ENCODE measurements around the gene U2AF1L4. TPM values are rescaled to one million over a fixed set of nuclear protein-coding genes. Genes with fewer than 3 reads are reported as not detected.

U2AF1L4 gene
- total and polyA plus RNA-seq, 2 donors (not counting 3 experiments of a cell fraction or from before 2014, with no cell fraction given): 5.6 to 13.5 TPM

DNA sequence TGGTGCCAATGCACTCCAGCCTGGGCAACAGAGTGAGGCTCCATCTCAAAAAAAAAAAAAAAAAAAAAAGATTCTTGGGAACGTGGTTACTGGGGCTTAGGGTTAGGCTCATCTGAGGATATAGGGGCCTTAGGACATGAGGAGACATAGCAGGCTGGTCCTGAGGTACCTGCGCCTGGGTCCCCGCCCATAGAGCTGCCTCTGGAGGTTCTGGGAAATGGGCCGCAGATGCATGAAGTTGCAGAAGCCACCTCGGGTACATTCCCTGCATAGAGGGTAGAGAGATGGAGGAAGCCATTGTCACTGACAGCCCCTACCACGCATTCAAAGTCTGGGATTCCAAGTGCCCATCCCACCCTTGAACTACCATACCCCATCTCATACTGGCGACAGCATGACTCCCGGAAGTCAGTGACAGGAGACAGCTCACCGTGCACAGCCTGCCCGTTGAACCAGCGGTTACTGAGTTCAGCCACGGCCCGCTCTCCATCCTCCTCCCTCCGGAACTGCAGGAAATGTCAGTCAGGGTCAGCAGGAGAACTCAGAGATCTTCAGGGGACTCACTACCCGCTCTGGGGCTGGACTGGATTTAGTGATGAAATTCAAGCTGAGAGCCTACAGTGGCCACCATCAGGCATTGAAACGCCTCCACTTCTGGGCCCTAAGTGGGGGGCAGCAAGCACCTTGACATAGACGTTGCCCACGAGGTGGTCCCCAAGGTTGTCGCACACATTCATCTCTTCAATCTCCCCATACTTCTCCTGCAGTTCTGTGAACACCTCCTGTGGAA lies 1.4 kb downstream of the U2AF1L4 start:
- Histone ChIP-seq H2AFZ (ENCODE audit: low read depth, low read length) (no peak overlapping the region), H3K4me3 (replicated peaks in 1 of 3; ENCODE audit: insufficient read depth in 1 of 3, low read depth in 1 of 3, low read length in 3 of 3) (no peak overlapping the region), H3K36me3 (ENCODE audit: control insufficient read depth in 2 of 2, extremely low read depth in 1 of 2, insufficient read depth in 2 of 2, low read length in 2 of 2) (no peaks in the 10 kb centered on the region), H3K9ac (replicated peaks; ENCODE audit: extremely low read depth, insufficient read depth, low read length) (no peak overlapping the region), H4K20me1 (replicated peaks; ENCODE audit: control insufficient read depth, extremely low read depth, insufficient read depth, low read length) (no peaks in the 10 kb centered on the region), H3K79me2 (ENCODE audit: control insufficient read depth, insufficient read depth, low read length) (peaks cover 12% of the 10 kb centered on the region), H3K4me2 (ENCODE audit: insufficient read depth, low read length) (no peak overlapping the region), H3K4me1 (ENCODE audit: control insufficient read depth, extremely low read depth, insufficient read depth, low read length) (peaks cover 24% of the 10 kb centered on the region), H3K9me1 (replicated peaks; ENCODE audit: control insufficient read depth, extremely low read depth, insufficient read depth, low read length) (no peaks in the 10 kb centered on the region), H3K27ac (ENCODE audit: insufficient read depth, low read depth, low read length) (no peak overlapping the region), H3K9me3 (replicated peaks; ENCODE audit: control insufficient read depth, insufficient read depth, low read length) (no peaks in the 10 kb centered on the region), H3K27me3 (ENCODE audit: control insufficient read depth in 2 of 2, insufficient read depth in 2 of 2, low read length in 2 of 2) (no peaks in the 10 kb centered on the region)
- no peak for DNase-seq (ENCODE audit: low read depth, low spot score)
- dilution Hi-C loops (cut with MboI; ENCODE audit: extremely low pct_ligation_motif_present, low sequenced_read_pairs): no loop called here
- ChIA-PET CTCF (interaction anchor here (0.7 to 1.9 kb wide), 6 partner anchors 12 to 189 kb away, joined by 3 to 7 read pairs (median 4); partner anchors contain the start of gene KMT2B), POLR2A (interaction anchor here (0.6 kb wide), 1 partner anchor 106 kb away, joined by 4 read pairs; no protein-coding TSS in a partner anchor)
- TF ChIP-seq POLR2AphosphoS5 (IDR thresholded peaks at IDR 0.05; ENCODE audit: insufficient read depth, low read depth, low read length) (no peak), FOS (IDR thresholded peaks at IDR 0.05; ENCODE audit: borderline replicate concordance, insufficient read depth, low read length) (no peak), POLR2A (IDR thresholded peaks at IDR 0.05; ENCODE audit: low read depth, low read length) (no peak), GATA2 (IDR thresholded peaks at IDR 0.05; ENCODE audit: insufficient read depth, insufficient read length, low read depth, low read length) (no peak), MYC (IDR thresholded peaks at IDR 0.05; ENCODE audit: low read depth, low read length) (no peak), CTCF (IDR thresholded peaks at IDR 0.05; ENCODE audit: extremely low read depth in 1 of 2, insufficient read depth in 1 of 2, low read depth in 1 of 2, low read length in 2 of 2) (no peak), EZH2 (IDR thresholded peaks at IDR 0.05; ENCODE audit: borderline replicate concordance, low read depth, low read length, severe bottlenecking) (no peak), JUN (IDR thresholded peaks at IDR 0.05; ENCODE audit: borderline replicate concordance, insufficient read depth, insufficient read length, low read depth) (no peak)
- TF ChIP-seq, protein P1, sequence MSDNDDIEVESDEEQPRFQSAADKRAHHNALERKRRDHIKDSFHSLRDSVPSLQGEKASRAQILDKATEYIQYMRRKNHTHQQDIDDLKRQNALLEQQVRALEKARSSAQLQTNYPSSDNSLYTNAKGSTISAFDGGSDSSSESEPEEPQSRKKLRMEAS (IDR thresholded peaks at IDR 0.05; ENCODE audit: insufficient read depth, insufficient read length): no peak
- BruUV-seq (replicated peaks): no TSS peak
- intact Hi-C loops (cut with micrococcal nuclease): loop anchor here (2.0 kb wide), 1 partner anchor 15 kb away; the partner anchor contains the start of gene PROSER3
- no peak for FAIRE-seq
